GM21526 (cell line): ENCODE measurements around the gene GPR22.

ENCODE experiments used
- ATAC-seq: cut with Tn5 transposase; IDR thresholded peaks from one replicate; pipeline ENCODE4 v1.9.1; 2021; ENCODE audit warnings: moderate library complexity; ENCODE audit not compliant: unreplicated experiment, low FRiP score

Gene GPR22

DNA sequence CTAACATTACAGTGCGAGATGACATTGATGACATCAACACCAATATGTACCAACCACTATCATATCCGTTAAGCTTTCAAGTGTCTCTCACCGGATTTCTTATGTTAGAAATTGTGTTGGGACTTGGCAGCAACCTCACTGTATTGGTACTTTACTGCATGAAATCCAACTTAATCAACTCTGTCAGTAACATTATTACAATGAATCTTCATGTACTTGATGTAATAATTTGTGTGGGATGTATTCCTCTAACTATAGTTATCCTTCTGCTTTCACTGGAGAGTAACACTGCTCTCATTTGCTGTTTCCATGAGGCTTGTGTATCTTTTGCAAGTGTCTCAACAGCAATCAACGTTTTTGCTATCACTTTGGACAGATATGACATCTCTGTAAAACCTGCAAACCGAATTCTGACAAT, 4.3 kb downstream of the GPR22 start:
- ATAC-seq = no peak

GRCh38 chr7:107479303-107479702, 9.4 kb downstream of the GPR22 start:
- ATAC-seq = no peak

GRCh38 chr7:107480932-107481331, 11.1 kb downstream of the GPR22 start:
- ATAC-seq = no peak

DNA sequence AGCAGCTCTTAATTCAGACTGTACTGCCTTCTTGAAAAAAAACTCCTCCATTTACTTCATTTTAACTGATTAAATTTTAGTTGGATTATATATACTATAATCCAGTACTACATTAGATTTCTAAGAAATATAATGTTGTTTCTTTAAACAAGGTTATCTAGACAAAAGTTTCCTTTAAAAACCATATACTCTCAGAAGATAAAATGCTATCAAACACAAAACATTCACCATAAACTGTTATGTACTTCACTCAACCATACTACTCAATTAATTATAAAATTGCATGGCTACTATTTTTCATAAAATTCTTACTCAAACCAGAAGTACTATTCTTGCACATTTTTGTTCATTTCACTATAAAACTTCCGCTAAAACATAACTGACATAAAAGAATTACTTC, 12.7 kb downstream of the GPR22 start:
- ATAC-seq = no peak

DNA sequence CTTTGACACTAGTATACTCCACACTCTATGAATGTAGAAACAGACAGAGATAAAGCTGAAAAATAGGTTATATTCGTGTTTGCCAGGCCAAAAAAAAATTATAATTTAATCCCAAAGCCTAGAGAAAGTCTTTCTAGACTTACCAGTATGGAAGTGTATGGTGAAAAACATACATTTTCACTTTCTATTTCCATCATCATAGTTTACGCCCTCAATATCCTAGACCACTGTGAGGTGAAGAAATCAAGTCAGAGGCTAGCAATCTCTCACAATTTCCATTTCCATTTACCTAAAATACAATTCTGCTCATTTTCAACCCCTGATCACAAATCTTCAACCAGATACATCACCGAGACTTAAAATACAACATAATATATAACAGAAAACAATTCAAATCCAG, 16.2 kb downstream of the GPR22 start:
- ATAC-seq = no peak

- no peak for ATAC-seq
Observed at GRCh38 chr7:107492875-107493274, 23.0 kb downstream of the GPR22 start.

GRCh38 chr7:107494315-107494751, 24.5 kb downstream of the GPR22 start:
- no peak for ATAC-seq

GRCh38 chr7:107494884-107495283, 25.0 kb downstream of the GPR22 start:
- no peak for ATAC-seq

GRCh38 chr7:107495516-107495915, 25.7 kb downstream of the GPR22 start:
- ATAC-seq = no peak

- ATAC-seq = no peak
Observed at GRCh38 chr7:107499731-107500130, 29.9 kb downstream of the GPR22 start.

DNA sequence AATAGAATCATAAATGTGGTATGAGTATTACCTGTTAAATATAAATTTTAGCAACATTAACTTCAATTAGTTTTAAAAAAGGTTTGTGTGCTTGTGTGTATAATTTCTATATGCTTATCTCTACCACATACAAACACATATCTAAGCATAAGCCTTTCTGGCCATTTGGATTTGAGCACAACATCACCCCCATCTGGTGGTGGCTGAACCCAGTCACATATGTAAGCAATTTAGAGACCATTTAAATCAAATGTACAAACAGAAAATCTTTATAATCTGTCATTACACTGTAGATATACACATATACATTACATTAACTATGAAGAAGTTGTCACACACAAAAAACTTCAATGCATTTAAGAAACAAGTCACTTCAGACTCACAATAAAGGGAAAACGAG, 31.7 kb downstream of the GPR22 start:
- no peak for ATAC-seq

- ATAC-seq = no peak
Observed at GRCh38 chr7:107502154-107502553, 32.3 kb downstream of the GPR22 start.

DNA sequence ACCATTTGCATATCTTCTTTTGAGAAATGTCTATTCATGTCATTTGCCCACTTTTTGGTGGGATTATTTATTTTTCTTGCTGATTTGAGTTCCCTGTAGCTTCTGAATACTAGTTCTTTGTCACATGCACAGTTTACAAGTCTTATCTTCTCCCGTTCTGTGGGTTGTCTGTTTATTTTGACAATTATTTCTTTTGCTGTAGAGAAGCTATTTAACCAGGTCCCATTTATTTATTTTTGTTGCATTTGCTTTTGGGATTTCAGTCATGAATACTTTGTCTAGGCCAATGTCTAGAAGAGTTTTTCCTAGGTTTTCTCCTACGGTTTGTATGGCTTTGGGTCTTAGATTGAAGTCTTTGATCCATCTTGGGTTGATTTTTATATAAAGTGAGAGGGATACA, 32.9 kb downstream of the GPR22 start:
- ATAC-seq = no peak

- ATAC-seq = no peak
Observed at GRCh38 chr7:107503687-107504086, 33.8 kb downstream of the GPR22 start.

- no peak for ATAC-seq
Observed at GRCh38 chr7:107505362-107505761, 35.5 kb downstream of the GPR22 start.

GRCh38 chr7:107505997-107506673, 36.3 kb downstream of the GPR22 start:
- no peak for ATAC-seq

DNA sequence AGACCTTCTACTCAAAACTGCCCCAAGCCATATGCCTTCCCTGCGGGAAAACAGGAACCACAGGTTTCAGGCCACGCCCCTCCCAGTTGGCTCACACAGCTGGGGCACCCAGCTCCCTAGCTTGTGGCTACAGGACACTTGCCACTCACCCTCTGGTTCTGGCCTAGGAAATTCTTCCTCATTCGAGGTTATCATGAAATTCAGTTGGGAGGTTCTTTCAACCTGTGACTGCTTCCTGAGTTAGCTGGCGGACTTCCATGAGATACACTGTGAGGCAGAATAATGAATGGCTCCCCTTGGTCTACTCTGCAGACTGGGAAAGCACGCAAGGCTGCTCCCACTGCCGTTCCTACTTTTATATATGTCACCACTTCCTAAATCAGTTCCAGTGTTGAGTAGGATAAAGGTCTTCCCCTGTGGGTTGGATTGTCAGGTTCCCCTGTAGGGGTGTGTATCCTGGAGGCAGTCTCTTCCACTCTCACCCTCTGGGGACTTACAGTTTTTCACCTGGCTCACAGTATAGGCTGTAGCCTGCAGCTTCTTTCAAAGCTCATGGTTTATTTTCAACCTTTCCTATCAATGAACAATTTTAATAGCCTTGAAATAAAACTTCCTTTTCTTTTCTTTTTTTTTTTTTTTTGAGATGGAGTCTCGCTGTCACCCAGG, 37.0 kb downstream of the GPR22 start:
- no peak for ATAC-seq
